Right lobe of liver (tissue), 6 donors: ENCODE results near the gene SLC5A11. TPM values are rescaled to one million over a fixed set of nuclear protein-coding genes. Genes with fewer than 3 reads are reported as not detected.

Experiments used
- ATAC-seq, 4 donors: fragments of 200-7000 bp; cut with Tn5 transposase; one replicate each; pipeline ENCODE4 v1.9.1; 2020; ENCODE audit warnings: mild to moderate bottlenecking in 4 of 4, moderate library complexity in 4 of 4
- DNase-seq, 3 donors: peaks; one replicate each; pipeline ENCODE4 v3.0.0-alpha.2; 2020
- H3K27ac ChIP-seq, 3 donors: fragments of 200-600 bp; one replicate each; pipeline ENCODE4 v1.8.0; 2022
- H3K27me3 ChIP-seq, 2 donors: fragments of 200-600 bp; one replicate each; pipeline ENCODE4 v1.8.0; 2022
- H3K36me3 ChIP-seq, 4 donors: fragments of 200-600 bp; sonication (generic) in 1 of 4; one replicate each; pipeline versions ENCODE4 v1.5.1 to v1.8.0; 2017 to 2022; ENCODE audit warnings: control low read depth in 1 of 4
- H3K4me1 ChIP-seq, 4 donors: fragments of 200-600 bp; sonication (generic) in 1 of 4; one replicate each; pipeline versions ENCODE4 v1.5.1 to v1.8.0; 2017 to 2022; ENCODE audit warnings: control low read depth in 1 of 4
- H3K4me3 ChIP-seq, 3 donors: fragments of 200-600 bp; one replicate each; pipeline ENCODE4 v1.8.0; 2022
- H3K9me3 ChIP-seq, 4 donors: fragments of 200-600 bp; sonication (generic) in 1 of 4; one replicate each; pipeline versions ENCODE4 v1.5.1 to v1.8.0; 2017 to 2022; ENCODE audit warnings: control low read depth in 1 of 4
- POLR2A ChIP-seq: fragments of 450-650 bp; IDR thresholded peaks from one replicate; pipeline ENCODE4 v1.6.1; 2017; ENCODE audit warnings: antibody characterized with exemption, mild to moderate bottlenecking
- WGBS: methylation state at CpG from one replicate; pipeline ENCODE4 v1.1.6; 2018; ENCODE audit warnings: low coverage, low lambda C conversion rate; ENCODE audit not compliant: insufficient coverage; ENCODE audit errors: missing lambda C conversion rate; 5-methylcytosine and 5-hydroxymethylcytosine counted together
- intact Hi-C, 2 donors: fragments of 100-400 bp; cut with DNase I; formaldehyde crosslinking; loops; one replicate each; pipeline versions ENCODE4 v1.11.2 to v1.14.1; 2022
- total RNA-seq, 6 experiments: library from RNA; depleted of rRNA in 2 of 6; stranded (reverse); fragments of >200 nt in 2 of 6; fragmentation: NEBNext Ultra II Directional in 3 of 6; extraction: Animal tissue kit (Norgen Biotek cat#: 25700) in 3 of 6; gene quantifications; one replicate each; pipeline versions ENCODE4 v1.1.0 to v1.2.4, GENCODE V29; 2016 to 2023
- TF ChIP-seq, protein P1 (sequence below), 4 donors: fragments of 200-600 bp in 3 of 4; fragments of 450-650 bp in 1 of 4; IDR thresholded peaks; one replicate each; pipeline versions ENCODE4 v1.5.1 to v1.8.0; 2016 to 2022; ENCODE audit warnings: antibody characterized with exemption in 4 of 4, mild to moderate bottlenecking in 2 of 4
- donor health status: DM: no; HTN: yes; CAD: no.
- donor health status: DM: no; HTN: no; CAD: no.
- donor health status: DM: no; HTN: no; CAD: no.
- donor health status: DM: no; HTN: yes; CAD: no.
- donor health status: DM: no; HTN: yes; CAD: no.

SLC5A11 gene
- total RNA-seq, 6 experiments from 2014 or later = 0.43 to 1.6 (median 1.2) TPM

DNA sequence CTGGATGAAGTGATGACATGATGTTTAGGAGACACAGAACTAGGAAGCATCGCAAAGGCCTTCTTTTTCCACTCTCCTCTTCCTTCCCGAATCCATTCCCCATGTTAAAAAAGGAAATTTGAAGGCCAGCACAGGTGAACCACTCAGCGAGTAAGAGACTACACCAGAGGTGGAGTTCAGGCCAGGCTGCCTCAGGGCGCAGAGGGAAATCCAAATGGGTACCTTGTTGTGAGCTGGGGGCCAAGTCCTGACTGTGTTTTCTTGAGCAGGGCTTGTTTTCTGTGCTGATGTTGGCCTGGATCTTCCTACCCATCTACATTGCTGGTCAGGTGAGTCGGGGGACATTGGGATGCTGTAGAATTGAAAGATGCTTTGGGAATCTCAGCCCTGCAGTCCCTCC, 26.1 kb downstream of the SLC5A11 start:
- ATAC-seq = no peak
- WGBS = 86% methylated on average over 3 of the region's 5 CpGs
- intact Hi-C loops = no loop called here
- TF ChIP-seq POLR2A = no peak
- TF ChIP-seq, protein P1, sequence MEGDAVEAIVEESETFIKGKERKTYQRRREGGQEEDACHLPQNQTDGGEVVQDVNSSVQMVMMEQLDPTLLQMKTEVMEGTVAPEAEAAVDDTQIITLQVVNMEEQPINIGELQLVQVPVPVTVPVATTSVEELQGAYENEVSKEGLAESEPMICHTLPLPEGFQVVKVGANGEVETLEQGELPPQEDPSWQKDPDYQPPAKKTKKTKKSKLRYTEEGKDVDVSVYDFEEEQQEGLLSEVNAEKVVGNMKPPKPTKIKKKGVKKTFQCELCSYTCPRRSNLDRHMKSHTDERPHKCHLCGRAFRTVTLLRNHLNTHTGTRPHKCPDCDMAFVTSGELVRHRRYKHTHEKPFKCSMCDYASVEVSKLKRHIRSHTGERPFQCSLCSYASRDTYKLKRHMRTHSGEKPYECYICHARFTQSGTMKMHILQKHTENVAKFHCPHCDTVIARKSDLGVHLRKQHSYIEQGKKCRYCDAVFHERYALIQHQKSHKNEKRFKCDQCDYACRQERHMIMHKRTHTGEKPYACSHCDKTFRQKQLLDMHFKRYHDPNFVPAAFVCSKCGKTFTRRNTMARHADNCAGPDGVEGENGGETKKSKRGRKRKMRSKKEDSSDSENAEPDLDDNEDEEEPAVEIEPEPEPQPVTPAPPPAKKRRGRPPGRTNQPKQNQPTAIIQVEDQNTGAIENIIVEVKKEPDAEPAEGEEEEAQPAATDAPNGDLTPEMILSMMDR (IDR thresholded peaks at IDR 0.05) = no peak
- DNase-seq = no peak
- no peaks in the 10 kb centered on the region for H3K36me3 ChIP-seq
- H3K27me3 ChIP-seq = no peaks in the 10 kb centered on the region
- no peaks in the 10 kb centered on the region for H3K9me3 ChIP-seq
- H3K4me3 ChIP-seq = no peak overlapping the region
- no peaks in the 10 kb centered on the region for H3K4me1 ChIP-seq
- H3K27ac ChIP-seq = no peak overlapping the region

DNA sequence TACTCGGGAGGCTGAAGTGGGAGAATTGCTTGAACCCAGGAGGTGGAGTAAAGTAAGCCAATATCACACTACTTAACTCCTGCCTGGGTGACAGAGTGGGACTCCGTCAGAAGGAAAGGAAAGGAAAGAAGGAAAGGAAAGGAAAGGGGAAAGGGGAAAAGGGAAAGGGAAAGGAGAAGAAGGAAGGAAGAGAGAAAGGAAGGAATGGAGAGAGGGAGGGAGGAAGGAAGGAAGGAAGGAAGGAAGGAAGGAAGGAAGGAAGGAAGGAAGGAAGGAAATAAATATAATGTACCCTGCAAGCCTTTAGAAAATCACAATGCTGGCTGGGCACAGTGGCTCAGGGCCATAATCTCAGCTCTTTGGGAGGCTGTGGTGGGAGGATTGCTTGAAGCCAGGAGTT, 27.3 kb downstream of the SLC5A11 start:
- Histone ChIP-seq H3K27ac (no peak overlapping the region), H3K9me3 (no peaks in the 10 kb centered on the region), H3K4me1 (no peaks in the 10 kb centered on the region), H3K4me3 (no peak overlapping the region), H3K27me3 (no peaks in the 10 kb centered on the region), H3K36me3 (no peaks in the 10 kb centered on the region)
- no peak for DNase-seq
- ATAC-seq = no peak
- WGBS = 70% methylated on average over 2 of the region's 2 CpGs
- intact Hi-C loops = no loop called here
- TF ChIP-seq, protein P1 (IDR thresholded peaks at IDR 0.05) = no peak
- no peak for TF ChIP-seq POLR2A

DNA sequence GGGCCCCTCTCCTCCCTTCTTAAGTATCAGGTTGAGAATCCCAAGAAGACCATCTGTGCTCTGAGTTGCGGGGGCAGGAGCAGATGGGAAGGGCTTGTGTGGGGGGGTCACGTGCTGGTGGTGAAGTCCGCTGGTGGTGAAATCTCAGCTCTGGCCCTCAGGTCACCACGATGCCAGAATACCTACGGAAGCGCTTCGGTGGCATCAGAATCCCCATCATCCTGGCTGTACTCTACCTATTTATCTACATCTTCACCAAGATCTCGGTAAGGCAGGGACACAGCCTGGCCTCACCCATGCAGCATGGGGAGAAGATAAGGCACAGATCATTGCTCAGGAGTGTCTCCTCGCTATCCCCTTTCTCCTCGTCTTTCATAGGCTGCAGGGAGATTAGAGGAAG, 29.7 kb downstream of the SLC5A11 start:
- intact Hi-C loops = no loop called here
- H3K4me3 ChIP-seq = no peak overlapping the region
- H3K27me3 ChIP-seq = no peaks in the 10 kb centered on the region
- H3K36me3 ChIP-seq = no peaks in the 10 kb centered on the region
- H3K27ac ChIP-seq = no peak overlapping the region
- TF ChIP-seq, protein P1 (IDR thresholded peaks at IDR 0.05) = no peak
- no peak for TF ChIP-seq POLR2A
- no peaks in the 10 kb centered on the region for H3K4me1 ChIP-seq
- DNase-seq (no peak), ATAC-seq (no peak)
- 83% methylated on average over 8 of the region's 10 CpGs for WGBS
- no peaks in the 10 kb centered on the region for H3K9me3 ChIP-seq

DNA sequence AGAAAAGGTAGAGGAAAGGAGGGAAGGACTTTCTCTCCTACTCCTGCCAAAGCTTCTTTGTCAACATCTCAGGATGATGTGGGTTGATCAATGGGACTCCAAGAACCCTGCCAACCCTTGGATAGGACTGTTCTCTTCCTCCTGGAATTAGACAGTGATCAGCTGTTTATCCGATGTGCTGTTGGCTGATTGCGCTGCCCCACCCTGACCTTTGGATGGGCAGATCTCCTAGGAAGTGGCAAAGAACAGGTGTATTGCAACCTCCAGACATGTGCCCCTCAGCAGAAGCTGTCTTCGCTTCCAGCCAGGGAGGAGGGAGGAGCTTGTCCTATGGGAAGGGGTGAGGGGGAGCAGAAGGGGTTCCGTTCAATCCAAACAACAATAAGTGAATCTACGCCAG, 30.5 kb downstream of the SLC5A11 start:
- no peak overlapping the region for H3K27ac ChIP-seq
- ATAC-seq = no peak
- intact Hi-C loops = no loop called here

More for the DNA sequence above, 30.5 kb downstream of the SLC5A11 start:
- no peaks in the 10 kb centered on the region for H3K9me3 ChIP-seq
- 62% methylated on average over 3 of the region's 5 CpGs for WGBS
- H3K36me3 ChIP-seq = no peaks in the 10 kb centered on the region
- H3K4me3 ChIP-seq = no peak overlapping the region
- DNase-seq = no peak
- TF ChIP-seq, protein P1 (IDR thresholded peaks at IDR 0.05) = no peak
- TF ChIP-seq POLR2A = no peak
- no peaks in the 10 kb centered on the region for H3K27me3 ChIP-seq
- H3K4me1 ChIP-seq = no peaks in the 10 kb centered on the region
